C4-2B (cell line): ENCODE measurements around the gene ALDH16A1.
"Not testable (repeated sequence)": the region's sequence is repeated elsewhere in the genome, so short reads cannot be mapped to it uniquely, and the experiment has no call there.

Source experiments
- H3K27ac ChIP-seq: fragments of 450-650 bp; 2 replicates; pipeline ENCODE4 v1.5.1; 2017
- CTCF ChIP-seq: fragments of 450-650 bp; conservative IDR thresholded peaks from 2 replicates; pipeline ENCODE4 v1.5.1; 2017; ENCODE audit warnings: mild to moderate bottlenecking
- ZFX ChIP-seq: fragments of 450-650 bp; IDR thresholded peaks from 2 replicates; pipeline ENCODE4 v1.6.1; 2017

ALDH16A1 gene

DNA sequence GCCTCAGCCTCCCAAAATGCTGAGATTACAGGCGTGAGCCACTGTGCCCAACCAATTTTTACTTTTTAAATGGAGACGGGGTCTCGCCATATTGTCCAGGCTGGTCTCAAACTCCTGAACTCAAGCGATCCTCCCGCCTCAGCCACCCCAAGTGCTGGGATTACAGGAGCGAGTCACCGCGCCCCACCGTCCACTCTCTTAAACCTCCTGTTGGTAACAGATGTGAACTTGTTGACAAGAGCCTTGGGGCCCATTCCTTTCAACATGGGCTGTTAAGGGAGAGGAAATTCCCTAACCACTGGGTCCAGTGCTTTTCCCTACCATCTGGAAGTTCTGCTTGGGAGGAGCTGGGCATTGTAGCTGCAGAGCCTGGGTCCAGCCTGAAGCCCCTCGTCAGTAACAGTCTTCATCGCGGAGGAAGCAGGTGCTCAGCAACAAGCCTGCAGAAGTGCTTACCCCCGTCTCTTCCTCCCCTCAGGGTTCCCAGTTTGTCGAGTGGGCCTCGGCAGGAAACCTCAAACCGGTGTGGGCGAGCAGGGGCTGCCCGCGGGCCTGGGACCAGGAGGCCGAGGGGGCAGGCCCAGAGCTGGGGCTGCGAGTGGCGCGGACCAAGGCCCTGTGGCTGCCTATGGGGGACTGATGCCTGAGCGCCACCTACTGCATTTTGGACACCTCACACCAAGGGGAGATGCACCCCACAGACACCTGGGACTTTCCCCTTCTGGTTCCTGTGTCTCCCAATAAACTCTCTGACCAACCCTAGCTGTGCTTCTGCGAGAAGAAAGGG lies 17.0 kb downstream of the ALDH16A1 start:
- TF ChIP-seq ZFX (no peak), CTCF (no peak)
- H3K27ac ChIP-seq: no peak overlapping the region

GRCh38 chr19:49470615-49470978 lies 17.6 kb downstream of the ALDH16A1 start:
- H3K27ac ChIP-seq: no peak overlapping the region
- TF ChIP-seq CTCF: no peak
- no peak for TF ChIP-seq ZFX

DNA sequence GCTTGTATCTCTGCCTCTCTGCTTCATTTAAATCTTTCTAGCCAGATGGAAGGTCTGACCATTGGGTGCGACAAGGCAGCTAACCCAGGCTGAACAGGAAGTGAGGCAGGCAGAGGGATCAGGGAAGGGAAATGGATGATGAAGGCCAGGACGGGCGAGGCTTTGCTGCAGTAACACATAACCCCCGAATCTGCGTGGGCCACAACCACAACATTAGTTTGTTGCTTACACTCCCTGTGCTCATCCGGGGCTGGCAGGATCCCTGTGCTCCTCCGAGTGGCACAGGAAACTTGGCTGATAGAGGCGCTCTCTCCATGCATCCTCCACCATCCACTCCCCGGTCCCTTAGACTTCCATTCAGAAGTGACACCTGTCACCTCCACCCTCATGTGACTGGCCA lies 19.9 kb downstream of the ALDH16A1 start:
- TF ChIP-seq CTCF: no peak
- TF ChIP-seq ZFX: no peak
- no peak overlapping the region for H3K27ac ChIP-seq

- not testable (repeated sequence) for H3K27ac ChIP-seq
Observed at GRCh38 chr19:49473501-49473867, 20.5 kb downstream of the ALDH16A1 start.

DNA sequence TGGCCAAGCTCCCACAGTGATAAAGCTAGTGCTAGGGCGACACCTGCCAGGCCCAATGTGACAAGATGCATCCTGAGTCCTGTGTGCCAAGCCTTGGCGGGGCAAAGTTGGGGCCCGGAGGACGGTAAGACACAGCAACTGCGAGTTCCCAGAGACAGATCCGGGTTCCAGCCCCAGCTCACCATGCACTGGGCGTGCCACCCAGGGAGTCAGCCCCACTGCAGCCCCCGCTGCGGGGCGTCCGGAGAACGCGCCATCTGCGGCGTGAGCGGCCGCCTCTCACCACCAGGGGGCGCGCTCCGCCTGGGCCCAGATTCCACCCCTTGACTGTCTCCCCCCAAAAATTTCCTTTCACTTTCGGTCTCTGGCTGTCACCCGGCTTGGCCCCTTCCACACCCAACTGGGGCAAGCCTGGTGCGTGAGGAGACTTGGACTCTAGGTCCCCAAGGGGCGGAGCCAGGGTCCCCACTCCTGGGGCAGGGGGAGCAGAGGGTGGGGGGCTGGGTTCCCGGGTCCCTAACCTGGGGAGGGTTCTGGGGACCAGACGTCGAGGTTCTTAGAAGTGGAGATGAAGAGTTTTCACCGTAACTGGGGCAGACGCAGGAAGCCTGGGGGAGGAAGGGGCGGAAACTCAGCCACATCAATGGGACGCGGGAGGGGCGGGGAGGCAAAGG lies 21.0 kb downstream of the ALDH16A1 start, which contains the start of gene FLT3LG:
Gene FLT3LG (plus strand): TSS at position 348 of the 674 bp plus-strand sequence. CDS start 425 bp downstream, outside the sequence.
- TF ChIP-seq ZFX (no peak), CTCF (peak; percentile 99)
- H3K27ac ChIP-seq: no peak within 1 kb of the TSS

DNA sequence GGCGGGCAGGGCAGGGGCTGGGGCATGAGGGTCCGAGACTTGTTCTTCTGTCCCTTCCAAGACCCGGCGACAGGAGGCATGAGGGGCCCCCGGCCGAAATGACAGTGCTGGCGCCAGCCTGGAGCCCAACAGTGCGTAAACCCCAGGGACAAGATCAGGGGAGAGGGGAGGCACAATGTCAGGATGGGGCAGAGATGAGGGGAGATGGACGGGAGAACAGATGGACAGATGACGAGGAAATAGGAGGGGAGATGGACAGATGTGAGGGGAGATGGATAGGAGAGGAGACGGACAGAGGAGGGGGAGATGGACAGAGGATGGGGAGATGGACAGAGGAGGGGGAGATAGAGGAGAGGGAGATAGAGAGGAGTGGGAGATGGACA lies 21.5 kb downstream of the ALDH16A1 start:
- H3K27ac ChIP-seq: no peak overlapping the region
- TF ChIP-seq CTCF (no peak), ZFX (no peak)

DNA sequence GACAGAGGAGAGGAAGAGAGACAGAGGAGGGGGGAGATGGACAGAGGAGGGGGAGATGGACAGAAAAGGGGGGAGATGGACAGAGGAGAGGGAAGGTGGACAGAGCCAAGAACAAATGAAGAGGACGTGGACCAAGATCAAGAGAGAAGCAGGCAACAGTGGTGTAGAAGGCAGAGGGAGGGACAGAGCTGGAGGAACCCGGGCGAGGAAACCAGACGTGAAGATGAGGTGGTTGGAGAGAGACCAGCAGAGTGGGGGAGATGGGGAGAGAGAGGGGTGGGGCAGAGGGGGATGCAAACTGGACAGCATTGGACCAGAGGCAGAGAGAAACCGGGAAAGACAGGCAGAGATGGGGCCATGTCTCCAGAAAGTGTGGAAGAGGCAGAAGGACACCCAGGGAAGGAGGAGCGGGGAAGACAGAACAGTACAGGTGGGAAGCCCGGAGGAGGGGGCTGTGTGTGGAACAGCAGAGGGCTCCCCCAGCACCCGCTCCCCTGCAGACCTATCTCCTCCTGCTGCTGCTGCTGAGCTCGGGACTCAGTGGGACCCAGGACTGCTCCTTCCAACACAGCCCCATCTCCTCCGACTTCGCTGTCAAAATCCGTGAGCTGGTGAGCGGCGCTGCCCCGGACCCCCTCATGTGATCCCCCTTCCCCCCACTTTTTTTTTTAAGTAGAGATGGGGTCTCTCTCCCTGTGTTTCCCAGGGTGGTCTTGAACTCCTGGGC lies 22.3 kb downstream of the ALDH16A1 start:
- H3K27ac ChIP-seq: no peak overlapping the region
- TF ChIP-seq ZFX: no peak
- TF ChIP-seq CTCF: no peak
